OCI-LY1 (cell line): ENCODE measurements around the gene ANKRD24.
"Not testable (repeated sequence)": the region's sequence is repeated elsewhere in the genome, so short reads cannot be mapped to it uniquely, and the experiment has no call there.

ENCODE experiments used
- CTCF ChIP-seq: fragments of 200-600 bp; sonication (generic), shearing (Covaris generic); IDR thresholded peaks from 2 replicates; pipeline ENCODE4 v1.5.1; 2017; ENCODE audit warnings: mild to moderate bottlenecking, antibody characterized with exemption, low read length, moderate library complexity, mixed read lengths
- EZH2 ChIP-seq: fragments of 200-600 bp; sonication (generic), shearing (Covaris generic); IDR thresholded peaks from 2 replicates; pipeline ENCODE4 v1.8.0; 2017; ENCODE audit warnings: borderline replicate concordance, mixed run types, mild to moderate bottlenecking, antibody characterized with exemption, low read length, moderate library complexity, mixed read lengths

DNA sequence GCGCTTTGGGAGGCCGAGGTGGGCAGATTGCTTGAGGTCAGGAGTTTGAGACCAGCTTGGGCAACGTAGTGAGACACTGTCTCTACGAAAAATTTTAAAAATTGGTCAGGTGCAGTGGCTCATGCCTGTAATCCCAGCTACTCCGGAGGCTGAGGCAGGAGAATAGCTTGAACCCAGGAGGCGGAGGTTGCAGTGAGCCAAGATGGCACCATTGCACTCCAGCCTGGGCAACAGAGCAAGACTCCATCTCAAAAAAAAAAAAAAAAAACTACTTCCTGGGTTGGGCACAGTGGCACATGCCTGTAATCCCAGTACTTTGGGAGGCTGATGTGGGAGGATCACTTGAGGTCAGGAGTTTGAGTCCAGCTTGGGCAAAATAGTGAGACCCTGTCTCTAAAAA lies 49.0 kb downstream of the ANKRD24 start:
- TF ChIP-seq CTCF, EZH2: not testable (repeated sequence)
